Uterus (tissue), 2 donors: ENCODE data around the gene PAK2.

Source experiments
- CTCF ChIP-seq, 4 experiments: fragments of 200-600 bp in 2 of 4; fragments of 450-650 bp in 2 of 4; sonication (generic) in 2 of 4; IDR thresholded peaks; one replicate each; pipeline ENCODE4 v1.5.1; 2016 to 2019; ENCODE audit warnings: antibody characterized with exemption in 4 of 4, mild to moderate bottlenecking in 2 of 4, moderate library complexity in 1 of 4
- POLR2A ChIP-seq, 2 donors: fragments of 450-650 bp; IDR thresholded peaks; one replicate each; pipeline ENCODE4 v1.6.1; 2016; ENCODE audit warnings: antibody characterized with exemption in 2 of 2, mild to moderate bottlenecking in 1 of 2, moderate library complexity in 1 of 2

DNA sequence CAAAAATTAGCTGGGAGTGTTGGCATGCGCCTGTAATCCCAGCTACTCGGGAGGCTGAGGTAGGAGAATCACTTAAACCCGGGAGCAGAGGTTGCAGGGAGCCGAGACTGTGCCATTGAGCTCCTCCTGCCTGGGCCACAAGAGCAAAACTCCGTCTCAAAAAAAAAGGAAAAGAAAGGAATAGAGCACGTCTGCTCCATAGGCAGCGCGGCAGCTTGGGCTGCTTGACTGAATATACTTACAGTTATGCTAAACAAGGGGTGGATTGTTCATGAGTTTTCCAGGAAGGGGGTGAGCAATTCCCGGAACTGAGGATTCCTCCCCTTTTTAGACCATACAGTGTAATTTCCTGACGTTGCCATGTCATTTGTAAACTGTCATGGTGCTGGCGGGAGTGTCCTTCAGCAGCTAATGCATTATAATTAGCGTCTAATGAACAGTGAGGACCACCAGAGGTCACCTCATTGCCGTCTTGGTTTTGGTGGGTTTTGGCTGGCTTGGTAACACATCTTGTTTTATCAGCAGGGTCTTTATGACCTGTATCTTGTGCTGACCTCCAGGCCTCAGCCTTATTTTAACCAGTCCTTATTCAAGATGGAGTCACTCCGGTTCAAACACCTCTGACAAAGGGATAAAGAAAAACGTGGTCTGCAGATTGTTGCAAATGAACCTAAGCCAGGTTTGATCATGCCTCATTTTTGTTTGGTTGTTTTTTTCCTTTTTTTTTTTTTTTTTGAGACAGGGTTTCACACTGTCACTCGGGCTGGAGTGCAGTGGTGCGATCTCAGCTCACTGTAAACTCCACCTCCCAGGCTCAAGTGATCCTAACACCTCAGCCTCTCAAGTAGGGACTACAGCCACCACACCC is 103.1 kb downstream of the PAK2 start:
- TF ChIP-seq CTCF (IDR thresholded peaks at IDR 0.05) (no peak), POLR2A (IDR thresholded peaks at IDR 0.05) (no peak)
